GM21723 (cell line): ENCODE data around the gene VPS45.

ENCODE experiments used
- ATAC-seq: cut with Tn5 transposase; IDR thresholded peaks from one replicate; pipeline ENCODE4 v1.9.1; 2021; ENCODE audit warnings: mild to moderate bottlenecking, moderate library complexity; ENCODE audit not compliant: unreplicated experiment

The VPS45 gene

GRCh38 chr1:150156868-150157603, 89.5 kb downstream of the VPS45 start:
- ATAC-seq = no peak

GRCh38 chr1:150159550-150159949, 92.0 kb downstream of the VPS45 start:
- ATAC-seq = no peak

- no peak for ATAC-seq
Measured at GRCh38 chr1:150160964-150161621, 93.5 kb downstream of the VPS45 start.

GRCh38 chr1:150161747-150162581, 94.4 kb downstream of the VPS45 start:
- no peak for ATAC-seq

GRCh38 chr1:150162582-150162861, 94.9 kb downstream of the VPS45 start:
- ATAC-seq = no peak

GRCh38 chr1:150162862-150163706, 95.5 kb downstream of the VPS45 start:
- no peak for ATAC-seq

- ATAC-seq = no peak
Measured at GRCh38 chr1:150164224-150164623, 96.6 kb downstream of the VPS45 start.

GRCh38 chr1:150164779-150165178, 97.2 kb downstream of the VPS45 start:
- no peak for ATAC-seq

GRCh38 chr1:150165622-150166612, 98.3 kb downstream of the VPS45 start:
- ATAC-seq = no peak

GRCh38 chr1:150168960-150169601, 101.5 kb downstream of the VPS45 start:
- ATAC-seq = no peak

- no peak for ATAC-seq
Measured at GRCh38 chr1:150171801-150172200, 104.2 kb downstream of the VPS45 start.

GRCh38 chr1:150173141-150173585, 105.6 kb downstream of the VPS45 start:
- ATAC-seq = no peak

GRCh38 chr1:150176593-150176992, 109.0 kb downstream of the VPS45 start:
- ATAC-seq = no peak

- no peak for ATAC-seq
Measured at GRCh38 chr1:150178548-150178947, 111.0 kb downstream of the VPS45 start.

GRCh38 chr1:150179867-150180266, 112.3 kb downstream of the VPS45 start:
- no peak for ATAC-seq

GRCh38 chr1:150180474-150180873, 112.9 kb downstream of the VPS45 start:
- ATAC-seq = no peak

- no peak for ATAC-seq
Measured at GRCh38 chr1:150182247-150182646, 114.7 kb downstream of the VPS45 start.

- ATAC-seq = no peak
Measured at GRCh38 chr1:150183061-150183460, 115.5 kb downstream of the VPS45 start.

GRCh38 chr1:150185481-150185880, 117.9 kb downstream of the VPS45 start:
- ATAC-seq = no peak
